Adrenal gland (tissue), 5 donors: ENCODE results near the gene GRK6.

ENCODE experiments used
- CTCF ChIP-seq, 6 experiments: fragments of 450-650 bp in 4 of 6; fragments of 200-600 bp in 2 of 6; sonication (generic) in 1 of 6; IDR thresholded peaks; 1 replicate in 5 of 6; 2 replicates in 1 of 6; pipeline versions ENCODE4 v1.5.1 to v1.8.0; 2016 to 2021; ENCODE audit warnings: antibody characterized with exemption in 6 of 6, mild to moderate bottlenecking in 2 of 6, moderate library complexity in 1 of 6
- POLR2A ChIP-seq, 2 donors: fragments of 450-650 bp; IDR thresholded peaks; one replicate each; pipeline ENCODE4 v1.6.1; 2017; ENCODE audit warnings: antibody characterized with exemption in 2 of 2, mild to moderate bottlenecking in 2 of 2, moderate library complexity in 1 of 2
- donor health status: DM: no; HTN: no; CAD: no.

GRCh38 chr5:177491429-177491945, 65.0 kb downstream of the GRK6 start:
- no peak for TF ChIP-seq POLR2A (IDR thresholded peaks at IDR 0.05)
- TF ChIP-seq CTCF (IDR thresholded peaks at IDR 0.05) = peak in 4 of 6 experiments; percentile 31 to 71 (median 50)
